NCI-H748 (cell line): ENCODE data around the gene C5AR1.
"Not testable (repeated sequence)": the region's sequence is repeated elsewhere in the genome, so short reads cannot be mapped to it uniquely, and the experiment has no call there.

ENCODE experiments used
- DNase-seq: peaks from one replicate; lab custom pipeline; 2025; ENCODE audit not compliant: unreplicated experiment; lab: John Stamatoyannopoulos, UW

The C5AR1 gene

GRCh38 chr19:47362321-47362720 lies 52.7 kb downstream of the C5AR1 start:
- DNase-seq = no peak

DNA sequence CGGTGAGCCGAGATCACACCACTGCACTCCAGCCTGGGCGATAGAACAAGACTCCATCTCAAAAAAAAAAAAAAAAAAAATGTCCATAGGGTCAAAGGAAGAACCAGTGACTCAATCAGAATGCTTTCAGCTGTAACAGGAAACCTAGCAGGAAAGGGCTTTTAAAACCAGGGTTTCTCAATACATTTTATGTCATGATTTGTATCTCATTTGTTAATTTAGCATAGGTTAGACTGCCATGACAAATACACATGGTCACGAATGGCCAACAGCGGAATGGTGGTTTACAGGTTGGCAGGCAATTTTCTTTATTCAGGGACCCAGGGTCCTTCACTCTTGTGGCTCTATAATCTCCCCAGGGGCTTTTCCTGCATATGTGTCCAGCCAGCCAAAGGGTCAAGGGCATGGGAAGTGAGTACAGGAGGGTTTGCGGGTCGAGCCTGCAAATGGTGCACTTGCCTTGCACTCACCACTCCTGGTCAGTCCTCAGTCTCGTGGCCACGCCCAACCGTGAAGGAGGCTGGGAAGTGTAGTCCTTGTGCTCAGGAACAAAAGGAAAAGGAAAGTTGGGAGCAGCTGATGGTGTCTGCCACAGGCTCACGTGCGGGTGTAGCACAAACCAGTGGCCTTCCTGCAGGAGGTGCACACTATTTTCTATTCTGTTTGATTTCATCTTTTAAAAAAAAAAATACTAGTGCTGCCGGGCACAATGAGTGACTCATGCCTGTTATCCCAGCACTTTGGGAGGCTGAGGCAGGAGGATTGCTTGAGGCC lies 54.3 kb downstream of the C5AR1 start:
- peak; percentile 11 for DNase-seq

- not testable (repeated sequence) for DNase-seq
Observed at GRCh38 chr19:47365455-47365854, 55.8 kb downstream of the C5AR1 start.

DNA sequence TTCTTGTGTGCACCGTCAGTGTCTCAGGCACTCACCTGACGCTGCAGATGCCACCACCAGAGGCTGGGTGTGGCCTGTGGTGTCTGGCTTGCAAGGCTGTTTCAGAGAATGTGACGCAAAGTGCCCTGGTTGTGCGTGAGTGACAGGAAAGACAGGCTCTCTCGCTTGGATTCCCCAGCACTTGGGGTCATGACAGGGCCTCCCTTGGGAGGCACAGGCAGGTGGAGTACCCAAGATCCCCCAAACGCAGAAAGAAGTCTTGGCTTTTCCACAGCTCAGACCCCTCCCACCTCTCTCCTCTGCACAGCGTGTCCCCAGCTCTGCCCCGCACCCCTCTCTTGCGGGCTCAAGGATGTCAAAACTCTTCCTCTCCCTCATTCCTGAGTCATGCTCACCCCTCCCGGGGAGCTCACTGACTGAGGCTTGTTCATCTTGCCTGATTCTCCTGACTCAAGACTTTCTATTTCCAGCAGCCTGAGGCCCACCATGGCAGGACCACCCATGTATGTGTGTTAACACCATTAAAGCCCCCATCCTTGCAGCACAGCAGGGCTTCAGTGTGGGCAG lies 60.5 kb downstream of the C5AR1 start:
- DNase-seq = no peak

DNA sequence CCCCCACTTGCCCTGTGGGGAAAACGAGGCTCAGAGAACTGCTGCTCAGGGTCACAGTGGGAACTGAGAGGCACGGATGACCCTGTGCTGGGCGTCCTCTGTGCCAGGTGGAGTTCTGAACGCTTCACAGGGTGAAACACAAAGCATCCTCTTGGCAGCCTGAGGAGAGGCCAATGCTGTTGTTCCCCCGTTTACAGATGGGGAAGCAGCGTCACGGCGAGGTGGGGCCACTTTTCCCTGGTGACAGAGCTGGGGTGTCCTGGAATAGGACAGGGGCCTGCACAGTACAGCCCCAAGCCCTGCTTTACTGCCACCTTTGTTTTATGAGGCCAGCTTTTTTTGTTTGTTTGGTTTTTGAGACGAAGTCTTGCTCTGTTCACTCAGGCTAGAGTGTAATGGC lies 61.6 kb downstream of the C5AR1 start:
- DNase-seq = no peak
